ENCODE data around the gene CLDN10.

DNA sequence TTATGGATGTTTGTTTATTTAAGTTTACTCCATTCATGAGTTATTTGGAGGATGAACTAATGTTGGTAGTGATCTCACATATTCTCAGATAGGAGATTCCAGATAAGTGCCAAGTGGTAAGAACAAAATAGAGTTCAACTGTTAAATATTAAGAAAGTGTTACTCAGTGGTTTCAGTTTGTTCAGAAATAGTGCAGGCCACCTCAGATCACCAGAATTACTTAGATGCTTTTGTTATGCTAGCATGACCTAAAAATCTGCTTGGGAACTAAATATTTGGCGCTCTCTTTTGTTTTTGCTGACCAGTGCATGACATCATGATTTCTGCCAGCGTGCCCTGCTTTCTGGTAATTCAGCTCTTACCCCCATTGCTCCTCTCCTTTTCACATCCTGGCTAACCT, 15.6 kb downstream of the CLDN10 start:
- TF ChIP-seq, protein P1, sequence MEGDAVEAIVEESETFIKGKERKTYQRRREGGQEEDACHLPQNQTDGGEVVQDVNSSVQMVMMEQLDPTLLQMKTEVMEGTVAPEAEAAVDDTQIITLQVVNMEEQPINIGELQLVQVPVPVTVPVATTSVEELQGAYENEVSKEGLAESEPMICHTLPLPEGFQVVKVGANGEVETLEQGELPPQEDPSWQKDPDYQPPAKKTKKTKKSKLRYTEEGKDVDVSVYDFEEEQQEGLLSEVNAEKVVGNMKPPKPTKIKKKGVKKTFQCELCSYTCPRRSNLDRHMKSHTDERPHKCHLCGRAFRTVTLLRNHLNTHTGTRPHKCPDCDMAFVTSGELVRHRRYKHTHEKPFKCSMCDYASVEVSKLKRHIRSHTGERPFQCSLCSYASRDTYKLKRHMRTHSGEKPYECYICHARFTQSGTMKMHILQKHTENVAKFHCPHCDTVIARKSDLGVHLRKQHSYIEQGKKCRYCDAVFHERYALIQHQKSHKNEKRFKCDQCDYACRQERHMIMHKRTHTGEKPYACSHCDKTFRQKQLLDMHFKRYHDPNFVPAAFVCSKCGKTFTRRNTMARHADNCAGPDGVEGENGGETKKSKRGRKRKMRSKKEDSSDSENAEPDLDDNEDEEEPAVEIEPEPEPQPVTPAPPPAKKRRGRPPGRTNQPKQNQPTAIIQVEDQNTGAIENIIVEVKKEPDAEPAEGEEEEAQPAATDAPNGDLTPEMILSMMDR (IDR thresholded peaks at IDR 0.05; ENCODE audit: low read depth, low read length), result no peak
- no peak for TF ChIP-seq EZH2phosphoT487 (IDR thresholded peaks at IDR 0.05; ENCODE audit: low read depth)

Data from OCI-LY3 (cell line).